Measurements from ENCODE around the gene ZNF827.

DNA sequence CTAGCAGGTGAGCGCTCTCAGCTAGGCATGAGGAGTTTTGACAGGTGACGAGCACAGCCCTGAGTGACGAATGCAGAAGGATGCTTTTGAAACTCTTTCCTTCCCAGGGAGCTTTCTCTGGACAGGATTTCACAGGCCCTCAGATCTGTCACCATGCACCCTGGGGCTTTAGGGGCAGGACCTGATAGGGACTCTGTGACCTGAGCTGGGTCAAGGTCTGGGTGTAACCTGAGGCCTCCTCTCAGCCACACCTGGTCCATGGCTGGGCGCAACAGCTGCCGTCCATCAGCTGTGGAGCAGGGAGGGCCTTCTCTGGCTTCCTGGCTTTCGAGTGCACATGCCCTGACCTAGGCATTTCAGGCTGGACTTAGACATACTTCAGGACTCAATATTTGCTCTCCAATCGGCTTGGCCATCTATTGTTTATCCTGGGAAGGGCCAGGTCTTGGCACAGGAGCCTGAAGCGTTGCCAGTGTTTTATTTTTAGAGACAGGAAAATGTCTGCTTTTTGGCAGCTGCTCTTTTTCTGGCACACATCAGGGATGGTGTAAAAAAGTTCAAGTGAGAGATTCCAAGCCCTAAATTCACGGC is 202.3 kb downstream of the ZNF827 start:
- TF ChIP-seq, protein P1, sequence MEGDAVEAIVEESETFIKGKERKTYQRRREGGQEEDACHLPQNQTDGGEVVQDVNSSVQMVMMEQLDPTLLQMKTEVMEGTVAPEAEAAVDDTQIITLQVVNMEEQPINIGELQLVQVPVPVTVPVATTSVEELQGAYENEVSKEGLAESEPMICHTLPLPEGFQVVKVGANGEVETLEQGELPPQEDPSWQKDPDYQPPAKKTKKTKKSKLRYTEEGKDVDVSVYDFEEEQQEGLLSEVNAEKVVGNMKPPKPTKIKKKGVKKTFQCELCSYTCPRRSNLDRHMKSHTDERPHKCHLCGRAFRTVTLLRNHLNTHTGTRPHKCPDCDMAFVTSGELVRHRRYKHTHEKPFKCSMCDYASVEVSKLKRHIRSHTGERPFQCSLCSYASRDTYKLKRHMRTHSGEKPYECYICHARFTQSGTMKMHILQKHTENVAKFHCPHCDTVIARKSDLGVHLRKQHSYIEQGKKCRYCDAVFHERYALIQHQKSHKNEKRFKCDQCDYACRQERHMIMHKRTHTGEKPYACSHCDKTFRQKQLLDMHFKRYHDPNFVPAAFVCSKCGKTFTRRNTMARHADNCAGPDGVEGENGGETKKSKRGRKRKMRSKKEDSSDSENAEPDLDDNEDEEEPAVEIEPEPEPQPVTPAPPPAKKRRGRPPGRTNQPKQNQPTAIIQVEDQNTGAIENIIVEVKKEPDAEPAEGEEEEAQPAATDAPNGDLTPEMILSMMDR (conservative IDR thresholded peaks at IDR 0.05; ENCODE audit: low read length): no peak
- TF ChIP-seq EZH2phosphoT487 (IDR thresholded peaks at IDR 0.05; ENCODE audit: borderline replicate concordance): no peak

Data from Loucy (cell line).